OCI-LY7 (cell line): Measurements from ENCODE around the gene GALNT2. TPM values are rescaled to one million over a fixed set of nuclear protein-coding genes. Genes with fewer than 3 reads are reported as not detected.

Experiments
- BruUV-seq: library from RNA; stranded (reverse); fragments of 400-500 nt; replicated peaks from 2 replicates; lab custom pipeline; 2021; lab: Mats Ljungman, UMichigan
- CTCF ChIA-PET: fragments of 300-600 bp; sonication (Branson Sonifier 250); formaldehyde crosslinking; loops from one replicate; lab custom pipeline; 2022; ENCODE audit warnings: antibody characterized with exemption; ENCODE audit not compliant: unreplicated experiment; lab: Charles Lee
- POLR2A ChIA-PET: fragments of 300-600 bp; sonication (Branson Sonifier 250); formaldehyde crosslinking; loops from one replicate; lab custom pipeline; 2022; ENCODE audit warnings: antibody characterized with exemption; lab: Charles Lee
- DNase-seq: peaks from one replicate; pipeline ENCODE4 v3.0.0-alpha.2; 2015; ENCODE audit warnings: low spot score
- H2AFZ ChIP-seq: fragments of 200-600 bp; sonication (generic), shearing (Covaris generic); 2 replicates; pipeline ENCODE4 v1.6.1; 2014; ENCODE audit warnings: mild to moderate bottlenecking, antibody characterized with exemption, low read length, moderate library complexity
- H3K27ac ChIP-seq: fragments of 200-600 bp; sonication (generic); 2 replicates; pipeline ENCODE4 v1.5.1; 2014; ENCODE audit warnings: mixed run types, low read depth, mild to moderate bottlenecking, moderate library complexity, low read length, inconsistent platforms; ENCODE audit not compliant: poor library complexity, severe bottlenecking
- H3K36me3 ChIP-seq: fragments of 200-600 bp; sonication (generic); 2 replicates; pipeline ENCODE4 v1.6.1; 2014; ENCODE audit warnings: mild to moderate bottlenecking, antibody characterized with exemption, low read length, moderate library complexity, mixed read lengths; ENCODE audit not compliant: insufficient read depth
- H3K4me1 ChIP-seq: fragments of 200-600 bp; sonication (generic); 2 replicates; pipeline ENCODE4 v1.5.1; 2014; ENCODE audit warnings: mild to moderate bottlenecking, low read length; ENCODE audit not compliant: insufficient read depth, poor library complexity, severe bottlenecking
- H3K4me2 ChIP-seq: fragments of 200-600 bp; sonication (generic); 2 replicates; pipeline ENCODE4 v1.6.1; 2014; ENCODE audit warnings: mild to moderate bottlenecking, low read length
- H3K4me3 ChIP-seq: fragments of 200-600 bp; sonication (generic); 2 replicates; pipeline ENCODE4 v1.5.1; 2014; ENCODE audit warnings: mild to moderate bottlenecking, low read depth, low read length; ENCODE audit not compliant: poor library complexity, severe bottlenecking
- H3K79me2 ChIP-seq: fragments of 200-600 bp; sonication (generic); 2 replicates; pipeline ENCODE4 v1.6.1; 2016; ENCODE audit warnings: low read depth, mild to moderate bottlenecking, low read length, moderate library complexity, mixed read lengths; ENCODE audit not compliant: insufficient read depth
- H3K9me2 ChIP-seq: fragments of 200-600 bp; sonication (generic); 2 replicates; pipeline ENCODE4 v1.6.1; 2016; ENCODE audit warnings: mild to moderate bottlenecking, low read length, mixed read lengths; ENCODE audit not compliant: insufficient read depth
- H3K9me3 ChIP-seq: fragments of 200-600 bp; sonication (generic); 2 replicates; pipeline ENCODE4 v1.6.1; 2014; ENCODE audit warnings: mild to moderate bottlenecking, mixed run types, low read length, mixed read lengths
- H4K20me1 ChIP-seq: fragments of 200-600 bp; sonication (generic); 2 replicates; pipeline ENCODE4 v1.6.1; 2014; ENCODE audit warnings: mild to moderate bottlenecking, antibody characterized with exemption, low read length, moderate library complexity, mixed read lengths; ENCODE audit not compliant: insufficient read depth
- CTCF ChIP-seq: fragments of 200-600 bp; sonication (generic); conservative IDR thresholded peaks from 2 replicates; pipeline ENCODE4 v1.5.1; 2014; ENCODE audit warnings: mild to moderate bottlenecking, antibody characterized with exemption, low read length, moderate library complexity, mixed read lengths
- EZH2phosphoT487 ChIP-seq: fragments of 200-600 bp; sonication (generic); IDR thresholded peaks from 2 replicates; pipeline ENCODE4 v1.6.1; 2018; ENCODE audit warnings: low read depth, borderline replicate concordance, mild to moderate bottlenecking, mixed run types, antibody characterized with exemption, low read length, moderate library complexity, mixed read lengths
- intact Hi-C: fragments of 100-400 bp; cut with micrococcal nuclease; formaldehyde crosslinking; loops from one replicate; pipeline ENCODE4 v1.10.0; 2022; ENCODE audit not compliant: unreplicated experiment
- total RNA-seq, 2 experiments: library from RNA; depleted of rRNA in 1 of 2; stranded (reverse); fragments of >200 nt in 1 of 2; shearing (Covaris generic) in 1 of 2; gene quantifications; 2 replicates each; pipeline ENCODE4 v1.2.3, GENCODE V29; 2014 to 2022

GALNT2 gene
- total RNA-seq, 2 experiments from 2014 or later = 29.9 to 67.3 TPM

GRCh38 chr1:230144758-230145504 lies 77.9 kb downstream of the GALNT2 start:
- no TSS peak for BruUV-seq
- H3K4me1 ChIP-seq = peaks cover 90% of the 10 kb centered on the region
- TF ChIP-seq EZH2phosphoT487 = no peak
- no peaks in the 10 kb centered on the region for H3K36me3 ChIP-seq
- H4K20me1 ChIP-seq = no peaks in the 10 kb centered on the region
- H2AFZ ChIP-seq = peak overlapping the region; percentile 20; the same call in 1 of the 2 replicates
- H3K79me2 ChIP-seq = peaks cover 43% of the 10 kb centered on the region; the same call in 1 of the 2 replicates
- ChIA-PET CTCF (interaction anchor here (0.7 to 1.9 kb wide), 3 partner anchors 11 to 35 kb away, joined by 4 to 7 read pairs (median 4); no protein-coding TSS in a partner anchor), POLR2A (interaction anchor here (0.6 to 7.3 kb wide), 9 partner anchors 9 to 52 kb away, joined by 3 to 65 read pairs (median 4); no protein-coding TSS in a partner anchor)
- no peaks in the 10 kb centered on the region for H3K9me2 ChIP-seq
- peak overlapping the region; percentile 74 for H3K4me2 ChIP-seq
- intact Hi-C loops = no loop called here
- H3K27ac ChIP-seq = peak overlapping the region; percentile 95
- peak overlapping the region; percentile 44 for H3K4me3 ChIP-seq
- H3K9me3 ChIP-seq = no peaks in the 10 kb centered on the region
- no peak for DNase-seq

GRCh38 chr1:230145505-230145899 lies 78.5 kb downstream of the GALNT2 start:
- H3K27ac ChIP-seq = peak overlapping the region; percentile 95
- peak overlapping the region; percentile 44 for H3K4me3 ChIP-seq
- intact Hi-C loops = no loop called here
- H3K9me2 ChIP-seq = no peaks in the 10 kb centered on the region
- peaks cover 93% of the 10 kb centered on the region for H3K4me1 ChIP-seq
- no peaks in the 10 kb centered on the region for H4K20me1 ChIP-seq
- peak overlapping the region; percentile 74 for H3K4me2 ChIP-seq
- no TSS peak for BruUV-seq
- DNase-seq = peak; percentile 56
- POLR2A ChIA-PET = interaction anchor here (0.6 to 7.3 kb wide), 9 partner anchors 9 to 159 kb away, joined by 3 to 65 read pairs (median 4); no protein-coding TSS in a partner anchor
- no peaks in the 10 kb centered on the region for H3K36me3 ChIP-seq
- CTCF ChIA-PET = interaction anchor here (0.9 to 1.9 kb wide), 3 partner anchors 13 to 35 kb away, joined by 3 to 7 read pairs (median 4); no protein-coding TSS in a partner anchor
- H3K79me2 ChIP-seq = peaks cover 45% of the 10 kb centered on the region; the same call in 1 of the 2 replicates
- TF ChIP-seq CTCF = no peak
- no peak for TF ChIP-seq EZH2phosphoT487
- peak overlapping the region; percentile 20; the same call in 1 of the 2 replicates for H2AFZ ChIP-seq
- no peaks in the 10 kb centered on the region for H3K9me3 ChIP-seq

GRCh38 chr1:230145953-230146476 lies 79.0 kb downstream of the GALNT2 start:
- peaks cover 93% of the 10 kb centered on the region for H3K4me1 ChIP-seq
- H3K27ac ChIP-seq = peak overlapping the region; percentile 95
- intact Hi-C loops = loop anchor here (2.0 kb wide), 1 partner anchor 23 kb away; no protein-coding TSS in a partner anchor
- peak overlapping the region; percentile 74 for H3K4me2 ChIP-seq
- no peaks in the 10 kb centered on the region for H3K9me3 ChIP-seq
- peak overlapping the region; percentile 20; the same call in 1 of the 2 replicates for H2AFZ ChIP-seq
- CTCF ChIA-PET = interaction anchor here (0.9 to 1.9 kb wide), 3 partner anchors 13 to 36 kb away, joined by 3 to 7 read pairs (median 4); no protein-coding TSS in a partner anchor
- TSS peak; percentile 80 for BruUV-seq
- no peaks in the 10 kb centered on the region for H3K36me3 ChIP-seq
- H4K20me1 ChIP-seq = no peaks in the 10 kb centered on the region
- DNase-seq = peak; percentile 61
- peaks cover 49% of the 10 kb centered on the region; the same call in 1 of the 2 replicates for H3K79me2 ChIP-seq
- peak overlapping the region; percentile 44 for H3K4me3 ChIP-seq
- POLR2A ChIA-PET = interaction anchor here (0.6 to 7.3 kb wide), 9 partner anchors 10 to 186 kb away, joined by 3 to 65 read pairs (median 4); no protein-coding TSS in a partner anchor
- H3K9me2 ChIP-seq = no peaks in the 10 kb centered on the region
- TF ChIP-seq CTCF (no peak), EZH2phosphoT487 (no peak)
